ENCODE data around the gene FASTK. TPM values are rescaled to one million over a fixed set of nuclear protein-coding genes. Genes with fewer than 3 reads are reported as not detected.
A peak's percentile ranks its signal among the peaks of the same experiment; 100 is the strongest.

FASTK gene
- total RNA-seq, 4 donors from 2014 or later, result 121 to 241 (median 144) TPM

GRCh38 chr7:151087245-151088018 lies 6.8 kb upstream of the FASTK start:
- H3K4me1 ChIP-seq, result peaks cover 30 to 61% (median 49%) of the 10 kb centered on the region in 4 donors
- no peaks in the 10 kb centered on the region for H3K9me3 ChIP-seq
- H3K27me3 ChIP-seq, result no peaks in the 10 kb centered on the region
- H3K4me3 ChIP-seq, result peak overlapping the region; percentile 62 to 75 (median 72)
- 0% methylated on average over 59 of the region's 70 CpGs; no CpG with 5 or more reads in 1 of the 2 donors for WGBS, 2 donors (ENCODE audit: low coverage in 1 of 2)
- H3K36me3 ChIP-seq, result no peaks in the 10 kb centered on the region
- TF ChIP-seq POLR2AphosphoS5 (IDR thresholded peaks at IDR 0.05), result peak in 2 of 3 donors; percentile 26 to 47
- TF ChIP-seq, protein P1, sequence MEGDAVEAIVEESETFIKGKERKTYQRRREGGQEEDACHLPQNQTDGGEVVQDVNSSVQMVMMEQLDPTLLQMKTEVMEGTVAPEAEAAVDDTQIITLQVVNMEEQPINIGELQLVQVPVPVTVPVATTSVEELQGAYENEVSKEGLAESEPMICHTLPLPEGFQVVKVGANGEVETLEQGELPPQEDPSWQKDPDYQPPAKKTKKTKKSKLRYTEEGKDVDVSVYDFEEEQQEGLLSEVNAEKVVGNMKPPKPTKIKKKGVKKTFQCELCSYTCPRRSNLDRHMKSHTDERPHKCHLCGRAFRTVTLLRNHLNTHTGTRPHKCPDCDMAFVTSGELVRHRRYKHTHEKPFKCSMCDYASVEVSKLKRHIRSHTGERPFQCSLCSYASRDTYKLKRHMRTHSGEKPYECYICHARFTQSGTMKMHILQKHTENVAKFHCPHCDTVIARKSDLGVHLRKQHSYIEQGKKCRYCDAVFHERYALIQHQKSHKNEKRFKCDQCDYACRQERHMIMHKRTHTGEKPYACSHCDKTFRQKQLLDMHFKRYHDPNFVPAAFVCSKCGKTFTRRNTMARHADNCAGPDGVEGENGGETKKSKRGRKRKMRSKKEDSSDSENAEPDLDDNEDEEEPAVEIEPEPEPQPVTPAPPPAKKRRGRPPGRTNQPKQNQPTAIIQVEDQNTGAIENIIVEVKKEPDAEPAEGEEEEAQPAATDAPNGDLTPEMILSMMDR (IDR thresholded peaks at IDR 0.05), result peak in 4 of 5 experiments; percentile 4 to 42 (median 25)
- TF ChIP-seq POLR2A (IDR thresholded peaks at IDR 0.05), result no peak
- peak; percentile 74 for DNase-seq
- peak overlapping the region; percentile 86 to 92 (median 92) for H3K27ac ChIP-seq
- intact Hi-C loops (cut with DNase I; ENCODE audit: low total_unique reads) (no loop called here), in situ Hi-C loops (cut with MboI; ENCODE audit: low pct_ligation_motif_present in 1 of 4, low pct_unique_long_range_greater_than_20kb in 1 of 4, low sequenced_read_pairs in 3 of 4) (no loop called here)

GRCh38 chr7:151086802-151087244 lies 6.2 kb upstream of the FASTK start:
- TF ChIP-seq EP300 (IDR thresholded peaks at IDR 0.05; ENCODE audit: low read depth), result no peak
- TF ChIP-seq POLR2A (IDR thresholded peaks at IDR 0.05), result no peak
- TF ChIP-seq POLR2AphosphoS5 (IDR thresholded peaks at IDR 0.05), result no peak
- TF ChIP-seq, protein P1 (IDR thresholded peaks at IDR 0.05), result no peak
- Histone ChIP-seq H3K36me3 (no peaks in the 10 kb centered on the region), H3K9me3 (no peaks in the 10 kb centered on the region), H3K27me3 (no peaks in the 10 kb centered on the region), H3K4me3 (peak overlapping the region; percentile 62 to 75 (median 72)), H3K4me1 (peaks cover 36 to 65% (median 55%) of the 10 kb centered on the region in 4 donors), H3K27ac (peak overlapping the region; percentile 86 to 92 (median 92))
- in situ Hi-C loops (cut with MboI; ENCODE audit: low pct_ligation_motif_present in 1 of 4, low pct_unique_long_range_greater_than_20kb in 1 of 4, low sequenced_read_pairs in 3 of 4), result no loop called here
- peak; percentile 35 for DNase-seq
- 1% methylated on average over 47 of the region's 56 CpGs; no CpG with 5 or more reads in 1 of the 2 donors for WGBS, 2 donors (ENCODE audit: low coverage in 1 of 2)
- intact Hi-C loops (cut with DNase I; ENCODE audit: low total_unique reads), result no loop called here

DNA sequence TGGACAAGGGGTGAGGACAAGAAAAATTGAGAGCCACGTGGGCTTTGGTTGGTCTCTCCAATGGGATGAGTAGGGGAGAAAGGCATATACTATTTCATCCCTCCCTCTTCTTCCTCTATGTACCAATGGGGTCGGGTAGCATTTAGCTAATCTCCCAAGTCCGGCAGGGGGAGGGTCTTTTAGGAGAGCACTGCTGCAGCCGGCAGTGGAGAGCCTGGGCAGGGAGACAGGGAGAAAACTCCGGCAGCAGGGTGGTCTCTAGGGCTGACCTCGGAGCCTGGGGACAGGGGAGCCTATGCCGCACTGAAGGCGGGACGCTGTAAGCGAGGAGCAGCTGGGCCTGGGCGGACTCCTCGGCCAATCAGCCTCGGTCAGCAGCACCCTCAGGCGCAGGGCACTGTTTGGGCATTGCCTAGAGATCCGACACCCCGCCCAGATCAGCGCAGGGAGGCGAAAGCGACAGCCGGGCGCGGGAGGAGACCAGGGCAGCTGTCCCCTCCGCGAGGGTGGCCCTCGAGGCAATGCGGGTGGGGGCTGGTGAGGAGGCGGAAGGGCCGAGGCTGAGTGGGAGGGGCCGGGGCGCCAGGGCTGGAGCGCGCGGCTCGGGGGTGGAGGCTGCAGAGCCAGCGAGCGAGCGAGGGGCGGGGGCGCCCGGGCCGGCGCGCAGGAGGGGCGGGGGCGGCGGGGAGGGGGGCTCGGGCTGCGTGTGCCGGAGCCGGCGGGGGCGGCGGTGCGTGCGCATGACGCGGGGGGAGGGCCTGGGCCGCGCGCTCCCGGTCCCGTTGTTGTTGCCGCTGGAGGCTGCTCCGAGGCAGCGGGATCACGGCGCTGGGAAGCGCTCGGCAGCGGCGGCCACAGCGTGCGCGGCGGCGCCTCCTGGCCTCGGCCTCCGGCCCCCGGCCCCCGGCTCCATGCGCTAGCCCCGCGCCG lies 5.3 kb upstream of the FASTK start, which contains the start of gene AGAP3:
Gene AGAP3, plus strand, starts transcription at position 785 of the 930 bp plus-strand sequence. CDS start 267 bp downstream, outside the sequence.
- in situ Hi-C loops (cut with MboI; ENCODE audit: low pct_ligation_motif_present in 1 of 4, low pct_unique_long_range_greater_than_20kb in 1 of 4, low sequenced_read_pairs in 3 of 4) (no loop called here), intact Hi-C loops (cut with DNase I; ENCODE audit: low total_unique reads) (no loop called here)
- H3K9me3 ChIP-seq, result no peaks in the 10 kb centered on the region
- peaks cover 44 to 65% (median 60%) of the 10 kb centered on the region in 4 donors for H3K4me1 ChIP-seq
- peak; percentile 90 for DNase-seq
- H3K4me3 ChIP-seq, result peak within 1 kb of the TSS; percentile 62 to 75 (median 72)
- TF ChIP-seq, protein P1 (IDR thresholded peaks at IDR 0.05), result peak in 1 of 5 experiments; percentile 11
- TF ChIP-seq EP300 (IDR thresholded peaks at IDR 0.05; ENCODE audit: low read depth) (no peak), POLR2A (IDR thresholded peaks at IDR 0.05) (peak; percentile 61), POLR2AphosphoS5 (IDR thresholded peaks at IDR 0.05) (peak; percentile 74 to 88 (median 85))
- no peaks in the 10 kb centered on the region for H3K27me3 ChIP-seq
- WGBS, 2 donors (ENCODE audit: low coverage in 1 of 2), result 0% methylated on average over 2 to 27 of the region's 84 CpGs
- H3K36me3 ChIP-seq, result no peaks in the 10 kb centered on the region
- peak within 1 kb of the TSS; percentile 86 to 92 (median 92) for H3K27ac ChIP-seq
